ENCODE data around the gene HIPK3.

HIPK3 gene

DNA sequence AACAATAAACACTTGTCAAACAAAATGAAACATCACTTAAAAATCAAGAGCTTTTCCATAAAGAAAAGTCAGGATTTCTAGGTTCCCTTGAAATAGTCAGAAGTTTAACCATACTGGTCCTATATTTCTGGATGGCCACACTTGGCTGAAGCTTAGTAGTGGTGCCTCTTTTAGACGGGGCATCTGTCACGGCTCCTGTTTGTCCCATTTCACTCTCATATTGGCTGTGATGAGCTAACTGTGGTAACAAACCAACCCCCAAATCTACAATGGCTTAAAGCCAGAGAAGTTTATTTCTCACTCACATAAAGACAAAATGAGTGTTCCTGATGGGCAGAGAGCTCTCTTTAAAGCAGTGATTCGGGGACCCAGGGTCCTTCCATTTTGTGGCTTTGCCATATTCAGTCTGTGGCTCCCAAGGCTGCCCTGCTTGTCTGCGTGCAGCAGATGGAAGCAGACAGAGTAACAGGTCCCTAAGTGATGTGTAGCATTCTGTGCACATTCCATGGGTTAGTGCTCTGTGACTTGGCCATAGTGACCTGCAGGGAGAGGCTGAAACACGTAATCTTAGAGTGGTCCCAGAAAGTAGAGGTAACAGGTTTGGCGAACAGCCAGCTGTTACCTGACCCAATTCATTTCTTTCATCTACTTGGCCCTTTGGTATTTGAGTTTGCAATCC lies 137.4 kb downstream of the HIPK3 start:
- no peak for DNase-seq
- Histone ChIP-seq H3K36me3 (ENCODE audit: insufficient read depth, low read length) (no peaks in the 10 kb centered on the region), H3K27me3 (ENCODE audit: insufficient read depth, low read length, poor library complexity) (peaks cover 10% of the 10 kb centered on the region), H3K4me3 (ENCODE audit: low read depth in 1 of 2, low read length in 2 of 2) (no peak overlapping the region), H3K79me2 (ENCODE audit: insufficient read depth, low read length) (no peaks in the 10 kb centered on the region), H4K20me1 (ENCODE audit: insufficient read depth, low read length) (no peaks in the 10 kb centered on the region), H3K4me1 (ENCODE audit: insufficient read depth, low read length) (no peaks in the 10 kb centered on the region), H3K4me2 (ENCODE audit: insufficient read depth, low read length) (no peak overlapping the region), H3K9ac (ENCODE audit: low read depth, low read length) (no peak overlapping the region), H2AFZ (ENCODE audit: low read depth, low read length) (no peak overlapping the region), H3K27ac (ENCODE audit: low read length) (no peak overlapping the region), H3K9me3 (ENCODE audit: insufficient read depth, low read length, severe bottlenecking) (no peaks in the 10 kb centered on the region)
- no peak for ATAC-seq (ENCODE audit: insufficient read depth, low read depth)
- no peak for TF ChIP-seq EZH2 (IDR thresholded peaks at IDR 0.05; ENCODE audit: borderline replicate concordance, low read depth, low read length, severe bottlenecking)
- TF ChIP-seq, protein P1, sequence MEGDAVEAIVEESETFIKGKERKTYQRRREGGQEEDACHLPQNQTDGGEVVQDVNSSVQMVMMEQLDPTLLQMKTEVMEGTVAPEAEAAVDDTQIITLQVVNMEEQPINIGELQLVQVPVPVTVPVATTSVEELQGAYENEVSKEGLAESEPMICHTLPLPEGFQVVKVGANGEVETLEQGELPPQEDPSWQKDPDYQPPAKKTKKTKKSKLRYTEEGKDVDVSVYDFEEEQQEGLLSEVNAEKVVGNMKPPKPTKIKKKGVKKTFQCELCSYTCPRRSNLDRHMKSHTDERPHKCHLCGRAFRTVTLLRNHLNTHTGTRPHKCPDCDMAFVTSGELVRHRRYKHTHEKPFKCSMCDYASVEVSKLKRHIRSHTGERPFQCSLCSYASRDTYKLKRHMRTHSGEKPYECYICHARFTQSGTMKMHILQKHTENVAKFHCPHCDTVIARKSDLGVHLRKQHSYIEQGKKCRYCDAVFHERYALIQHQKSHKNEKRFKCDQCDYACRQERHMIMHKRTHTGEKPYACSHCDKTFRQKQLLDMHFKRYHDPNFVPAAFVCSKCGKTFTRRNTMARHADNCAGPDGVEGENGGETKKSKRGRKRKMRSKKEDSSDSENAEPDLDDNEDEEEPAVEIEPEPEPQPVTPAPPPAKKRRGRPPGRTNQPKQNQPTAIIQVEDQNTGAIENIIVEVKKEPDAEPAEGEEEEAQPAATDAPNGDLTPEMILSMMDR (IDR thresholded peaks at IDR 0.05; ENCODE audit: borderline replicate concordance, extremely low read depth, low read length, poor library complexity, severe bottlenecking), result no peak

DNA sequence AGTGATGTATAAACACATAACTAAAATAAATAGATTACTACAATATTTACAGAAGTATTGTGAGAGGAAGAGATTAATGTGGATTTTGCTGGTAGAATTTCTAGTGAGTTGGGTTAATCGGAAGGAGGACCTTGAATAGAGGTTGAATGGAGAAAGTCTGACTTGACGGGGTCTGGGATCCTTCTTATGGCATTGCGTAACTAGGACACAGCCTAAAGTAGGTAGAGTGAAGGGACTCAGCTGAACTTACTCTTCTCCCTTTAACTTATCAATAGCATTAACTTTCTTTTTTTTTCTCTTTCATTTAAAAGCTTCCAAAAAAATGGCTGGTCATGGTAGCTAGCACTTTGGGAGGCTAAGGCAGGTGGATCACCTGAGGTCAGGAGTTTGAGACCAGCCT lies 139.2 kb downstream of the HIPK3 start:
- Histone ChIP-seq H3K4me2 (ENCODE audit: insufficient read depth, low read length) (no peak overlapping the region), H3K4me1 (ENCODE audit: insufficient read depth, low read length) (no peaks in the 10 kb centered on the region), H3K36me3 (ENCODE audit: insufficient read depth, low read length) (no peaks in the 10 kb centered on the region), H2AFZ (ENCODE audit: low read depth, low read length) (no peak overlapping the region), H3K27me3 (ENCODE audit: insufficient read depth, low read length, poor library complexity) (peaks cover 10% of the 10 kb centered on the region), H3K27ac (ENCODE audit: low read length) (no peak overlapping the region), H3K9ac (ENCODE audit: low read depth, low read length) (no peak overlapping the region), H3K79me2 (ENCODE audit: insufficient read depth, low read length) (no peaks in the 10 kb centered on the region), H3K9me3 (ENCODE audit: insufficient read depth, low read length, severe bottlenecking) (no peaks in the 10 kb centered on the region), H3K4me3 (ENCODE audit: low read depth in 1 of 2, low read length in 2 of 2) (no peak overlapping the region), H4K20me1 (ENCODE audit: insufficient read depth, low read length) (no peaks in the 10 kb centered on the region)
- TF ChIP-seq EZH2 (IDR thresholded peaks at IDR 0.05; ENCODE audit: borderline replicate concordance, low read depth, low read length, severe bottlenecking), result no peak
- TF ChIP-seq, protein P1 (IDR thresholded peaks at IDR 0.05; ENCODE audit: borderline replicate concordance, extremely low read depth, low read length, poor library complexity, severe bottlenecking), result no peak
- DNase-seq (no peak), ATAC-seq (ENCODE audit: insufficient read depth, low read depth) (no peak)

DNA sequence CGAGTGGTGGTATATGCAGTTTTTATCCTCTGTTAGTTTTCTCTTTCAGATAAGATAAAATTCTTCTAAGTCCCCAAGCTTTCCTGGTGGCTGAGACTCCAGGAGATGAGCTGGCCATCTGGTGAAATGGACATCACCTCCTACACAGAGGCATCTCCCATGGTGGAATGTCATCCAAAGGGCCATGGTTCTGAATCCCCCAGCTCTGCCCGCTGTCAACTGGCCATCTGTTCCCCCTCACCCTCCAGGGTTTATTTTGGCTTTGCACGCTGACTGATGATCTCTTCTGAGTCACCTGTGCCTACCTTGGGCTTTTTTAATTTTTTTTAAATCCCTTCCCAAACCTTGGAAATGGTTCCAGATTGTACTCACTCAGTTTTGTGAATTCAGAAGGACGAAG lies 142.2 kb downstream of the HIPK3 start:
- Histone ChIP-seq H3K79me2 (ENCODE audit: insufficient read depth, low read length) (no peaks in the 10 kb centered on the region), H2AFZ (ENCODE audit: low read depth, low read length) (no peak overlapping the region), H3K36me3 (ENCODE audit: insufficient read depth, low read length) (no peaks in the 10 kb centered on the region)

More for the DNA sequence above, 142.2 kb downstream of the HIPK3 start:
- DNase-seq (no peak), ATAC-seq (ENCODE audit: insufficient read depth, low read depth) (no peak)
- H3K4me2 ChIP-seq (ENCODE audit: insufficient read depth, low read length), result no peak overlapping the region
- no peak overlapping the region for H3K4me3 ChIP-seq (ENCODE audit: low read depth in 1 of 2, low read length in 2 of 2)
- H3K9ac ChIP-seq (ENCODE audit: low read depth, low read length), result no peak overlapping the region
- TF ChIP-seq, protein P1 (IDR thresholded peaks at IDR 0.05; ENCODE audit: borderline replicate concordance, extremely low read depth, low read length, poor library complexity, severe bottlenecking), result no peak
- no peak for TF ChIP-seq EZH2 (IDR thresholded peaks at IDR 0.05; ENCODE audit: borderline replicate concordance, low read depth, low read length, severe bottlenecking)
- no peaks in the 10 kb centered on the region for H3K9me3 ChIP-seq (ENCODE audit: insufficient read depth, low read length, severe bottlenecking)
- H4K20me1 ChIP-seq (ENCODE audit: insufficient read depth, low read length), result no peaks in the 10 kb centered on the region
- H3K4me1 ChIP-seq (ENCODE audit: insufficient read depth, low read length), result no peaks in the 10 kb centered on the region
- H3K27me3 ChIP-seq (ENCODE audit: insufficient read depth, low read length, poor library complexity), result peaks cover 3% of the 10 kb centered on the region
- H3K27ac ChIP-seq (ENCODE audit: low read length), result no peak overlapping the region
